B cell (primary cell): ENCODE results near the gene FOXP4. TPM values are rescaled to one million over a fixed set of nuclear protein-coding genes. Genes with fewer than 3 reads are reported as not detected.

ENCODE experiments used
- ATAC-seq: fragments of 200-7000 bp; cut with Tn5 transposase; one replicate; pipeline ENCODE4 v1.10.0; 2021; ENCODE audit warnings: low read depth, mild to moderate bottlenecking, moderate number of reproducible peaks, moderate library complexity
- CTCF ChIA-PET: fragments of 350-600 bp; sonication (Branson Sonifier 250); formaldehyde crosslinking; loops from one replicate; lab custom pipeline; 2021; ENCODE audit warnings: antibody characterized with exemption, inconsistent platforms; lab: Charles Lee
- POLR2A ChIA-PET: fragments of 350-600 bp; sonication (Branson Sonifier 250); formaldehyde crosslinking; loops from one replicate; lab custom pipeline; 2021; ENCODE audit warnings: antibody characterized with exemption; lab: Charles Lee
- DNase-seq: peaks from one replicate; pipeline ENCODE4 v3.0.0; 2013
- H2AFZ ChIP-seq: 2 replicates; pipeline ENCODE4 v1.6.1; 2012; ENCODE audit warnings: mild to moderate bottlenecking, low read depth, low read length; ENCODE audit not compliant: insufficient read depth, poor library complexity, severe bottlenecking
- H3K27ac ChIP-seq, 2 donors: 1 replicate in 1 of 2; 2 replicates in 1 of 2; pipeline ENCODE4 v1.5.1; 2012 to 2013; ENCODE audit warnings: low read length in 2 of 2, mild to moderate bottlenecking in 2 of 2, moderate library complexity in 1 of 2
- H3K27me3 ChIP-seq, 4 experiments: fragments of 200-600 bp in 1 of 4; sonication (generic) in 1 of 4; replicated peaks in 1 of 4; 1 replicate in 2 of 4; 2 replicates in 2 of 4; pipeline versions ENCODE4 v1.6.1 to v1.7.0; 2013 to 2016; ENCODE audit warnings: low read length in 3 of 4, mild to moderate bottlenecking in 2 of 4, mixed read lengths in 1 of 4, moderate library complexity in 1 of 4; ENCODE audit not compliant: insufficient read depth in 4 of 4, control insufficient read depth in 3 of 4; ENCODE audit errors: control extremely low read depth in 1 of 4
- H3K36me3 ChIP-seq, 2 experiments: replicated peaks in 1 of 2; 1 replicate in 1 of 2; 2 replicates in 1 of 2; pipeline versions ENCODE4 v1.6.1 to v1.7.1; 2013; ENCODE audit warnings: low read length in 1 of 2; ENCODE audit not compliant: insufficient read depth in 2 of 2, control insufficient read depth in 1 of 2; ENCODE audit errors: control extremely low read depth in 1 of 2, extremely low read depth in 1 of 2
- H3K4me1 ChIP-seq, 2 donors: fragments of 200-600 bp in 1 of 2; sonication (generic) in 1 of 2; 1 replicate in 1 of 2; 2 replicates in 1 of 2; pipeline versions ENCODE4 v1.5.1 to v1.6.1; 2013 to 2017; ENCODE audit warnings: low read length in 2 of 2; ENCODE audit not compliant: control insufficient read depth in 2 of 2, insufficient read depth in 2 of 2
- H3K4me2 ChIP-seq: replicated peaks from 2 replicates; pipeline ENCODE3; 2012; ENCODE audit warnings: mild to moderate bottlenecking, low read depth, low read length; ENCODE audit not compliant: poor library complexity, severe bottlenecking
- H3K4me3 ChIP-seq, 5 experiments: fragments of 200-600 bp in 1 of 5; sonication (generic) in 1 of 5; 1 replicate in 3 of 5; 2 replicates in 2 of 5; pipeline versions ENCODE4 v1.5.1 to v1.7.0; 2011 to 2016; ENCODE audit warnings: low read length in 4 of 5, mild to moderate bottlenecking in 4 of 5, low read depth in 2 of 5, control low read depth in 1 of 5, moderate library complexity in 1 of 5; ENCODE audit not compliant: insufficient read depth in 1 of 5; ENCODE audit errors: control extremely low read depth in 1 of 5, extremely low read depth in 1 of 5
- H3K79me2 ChIP-seq: fragments of 200-600 bp; sonication (generic); one replicate; pipeline ENCODE4 v1.6.0; 2016; ENCODE audit warnings: low read length; ENCODE audit not compliant: control insufficient read depth, insufficient read depth
- H3K9ac ChIP-seq: fragments of 200-600 bp; sonication (generic); 2 replicates; pipeline ENCODE4 v1.6.1; 2017; ENCODE audit warnings: mild to moderate bottlenecking, low read length, moderate library complexity
- H3K9me3 ChIP-seq, 3 donors: one replicate each; pipeline versions ENCODE4 v1.6.1 to v1.7.1; 2013; ENCODE audit warnings: low read length in 2 of 3; ENCODE audit not compliant: control insufficient read depth in 2 of 3, insufficient read depth in 1 of 3; ENCODE audit errors: control extremely low read depth in 1 of 3
- H4K20me1 ChIP-seq: 2 replicates; pipeline ENCODE4 v1.6.0; 2012; ENCODE audit warnings: mild to moderate bottlenecking, low read length; ENCODE audit not compliant: insufficient read depth, control insufficient read depth, poor library complexity, severe bottlenecking
- H3K27ac Mint-ChIP-seq: one replicate; pipeline ENCODE4 v1.8.0; 2021; ENCODE audit warnings: mixed read lengths
- H3K27me3 Mint-ChIP-seq: one replicate; pipeline ENCODE4 v1.8.0; 2021; ENCODE audit warnings: mixed read lengths
- H3K4me1 Mint-ChIP-seq: one replicate; pipeline ENCODE4 v1.8.0; 2021; ENCODE audit warnings: mixed read lengths
- H3K4me3 Mint-ChIP-seq: one replicate; pipeline ENCODE4 v1.8.0; 2021; ENCODE audit warnings: mixed read lengths
- H3K9me3 Mint-ChIP-seq: one replicate; pipeline ENCODE4 v1.8.0; 2022; ENCODE audit warnings: mixed read lengths; ENCODE audit not compliant: insufficient read depth
- EZH2 ChIP-seq: IDR thresholded peaks from 2 replicates; pipeline ENCODE4 v1.6.1; 2012; ENCODE audit warnings: borderline replicate concordance, low read depth, mild to moderate bottlenecking, moderate library complexity, low read length; ENCODE audit not compliant: insufficient read depth, poor library complexity, severe bottlenecking
- WGBS: methylation state at CpG from one replicate; pipeline ENCODE4 v1.1.5; 2013; ENCODE audit warnings: missing lambda C conversion rate; ENCODE audit not compliant: insufficient coverage; 5-methylcytosine and 5-hydroxymethylcytosine counted together
- intact Hi-C: fragments of 100-400 bp; cut with micrococcal nuclease; formaldehyde crosslinking; loops from one replicate; pipeline ENCODE4 v1.10.0; 2022
- polyA plus RNA-seq: library from polyadenylated mRNA; depleted of rRNA; stranded (reverse); fragments of >200 nt; gene quantifications from 2 replicates; pipeline ENCODE4 v1.2.3, GENCODE V29; 2012
- total RNA-seq, 2 donors: library from RNA; stranded (reverse); fragments of 120-200 nt in 1 of 2; gene quantifications; 1 replicate in 1 of 2; 2 replicates in 1 of 2; pipeline versions ENCODE4 v1.2.3 to v1.2.4, GENCODE V29; 2013 to 2022
- TF ChIP-seq, protein P1 (sequence below): fragments of 200-600 bp; IDR thresholded peaks from one replicate; pipeline ENCODE4 v1.8.0; 2022; ENCODE audit warnings: antibody characterized with exemption, mild to moderate bottlenecking

The FOXP4 gene
- total and polyA plus RNA-seq, 2 donors (not counting 1 experiment from before 2014, with no cell fraction given): 17.0 to 38.7 TPM

DNA sequence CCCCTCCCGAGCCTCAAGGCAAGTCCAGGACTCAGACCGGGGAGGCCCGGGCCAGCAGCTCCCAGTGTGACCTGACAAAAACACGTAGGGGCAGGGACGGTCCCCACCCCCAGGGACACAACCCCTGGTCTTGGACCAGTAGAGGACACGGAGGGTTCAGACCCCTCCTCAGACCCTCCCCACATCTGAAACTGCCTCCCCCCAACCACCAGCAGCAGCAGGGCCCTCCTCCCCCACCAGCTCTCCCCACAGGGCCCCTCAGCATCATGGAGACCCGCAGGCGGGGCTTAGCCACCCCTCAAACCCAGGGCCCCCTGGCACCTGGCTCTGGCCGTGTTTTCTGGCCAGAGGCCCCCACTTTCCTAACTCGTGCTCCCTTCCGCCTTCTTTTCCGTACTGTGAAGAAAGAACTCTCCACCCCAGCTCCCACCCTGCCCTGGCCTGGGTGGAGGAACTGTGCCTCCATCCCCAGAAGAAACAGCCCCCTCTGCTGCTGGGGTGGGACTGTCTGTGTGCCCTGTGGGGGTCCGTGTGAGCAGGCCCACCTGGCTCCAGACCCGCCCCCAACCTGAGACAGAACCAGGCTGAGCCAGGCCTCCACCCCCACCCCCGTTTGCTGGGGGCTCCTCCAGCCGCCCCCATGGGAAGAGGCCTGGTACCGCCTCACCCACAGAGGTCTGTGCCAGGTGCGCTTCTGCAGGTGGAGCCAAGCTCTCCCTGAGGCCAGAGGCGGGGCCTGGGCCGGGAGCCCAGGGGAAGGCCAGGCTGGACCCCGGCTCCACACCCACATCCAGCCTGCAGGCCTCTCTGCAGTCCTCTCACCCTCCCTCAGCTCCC lies 53.1 kb downstream of the FOXP4 start:
- ChIA-PET POLR2A (no interaction called here), CTCF (interaction anchor here (1.4 kb wide), 1 partner anchor 11 kb away, joined by 3 read pairs; no protein-coding TSS in a partner anchor)
- DNase-seq (no peak), ATAC-seq (no peak)
- Histone ChIP-seq H3K79me2 (no peaks in the 10 kb centered on the region), H2AFZ (no peak overlapping the region), H3K36me3 (peaks cover 0 to 18% of the 10 kb centered on the region in 2 experiments), H3K4me2 (no peak overlapping the region), H4K20me1 (no peaks in the 10 kb centered on the region), H3K4me1 (peaks cover 4 to 13% of the 10 kb centered on the region in 2 donors), H3K27me3 (no peaks in the 10 kb centered on the region), H3K9ac (no peak overlapping the region), H3K4me3 (no peak overlapping the region), H3K27ac (no peak overlapping the region), H3K9me3 (no peaks in the 10 kb centered on the region)
- Mint-ChIP-seq H3K4me1 (peaks cover 10% of the 10 kb centered on the region), H3K27me3 (no peaks in the 10 kb centered on the region), H3K4me3 (no peak overlapping the region), H3K9me3 (no peaks in the 10 kb centered on the region), H3K27ac (no peak overlapping the region)
- intact Hi-C loops: no loop called here
- TF ChIP-seq, protein P1, sequence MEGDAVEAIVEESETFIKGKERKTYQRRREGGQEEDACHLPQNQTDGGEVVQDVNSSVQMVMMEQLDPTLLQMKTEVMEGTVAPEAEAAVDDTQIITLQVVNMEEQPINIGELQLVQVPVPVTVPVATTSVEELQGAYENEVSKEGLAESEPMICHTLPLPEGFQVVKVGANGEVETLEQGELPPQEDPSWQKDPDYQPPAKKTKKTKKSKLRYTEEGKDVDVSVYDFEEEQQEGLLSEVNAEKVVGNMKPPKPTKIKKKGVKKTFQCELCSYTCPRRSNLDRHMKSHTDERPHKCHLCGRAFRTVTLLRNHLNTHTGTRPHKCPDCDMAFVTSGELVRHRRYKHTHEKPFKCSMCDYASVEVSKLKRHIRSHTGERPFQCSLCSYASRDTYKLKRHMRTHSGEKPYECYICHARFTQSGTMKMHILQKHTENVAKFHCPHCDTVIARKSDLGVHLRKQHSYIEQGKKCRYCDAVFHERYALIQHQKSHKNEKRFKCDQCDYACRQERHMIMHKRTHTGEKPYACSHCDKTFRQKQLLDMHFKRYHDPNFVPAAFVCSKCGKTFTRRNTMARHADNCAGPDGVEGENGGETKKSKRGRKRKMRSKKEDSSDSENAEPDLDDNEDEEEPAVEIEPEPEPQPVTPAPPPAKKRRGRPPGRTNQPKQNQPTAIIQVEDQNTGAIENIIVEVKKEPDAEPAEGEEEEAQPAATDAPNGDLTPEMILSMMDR: no peak
- TF ChIP-seq EZH2: no peak
- WGBS: 84% methylated on average over 16 of the region's 21 CpGs

DNA sequence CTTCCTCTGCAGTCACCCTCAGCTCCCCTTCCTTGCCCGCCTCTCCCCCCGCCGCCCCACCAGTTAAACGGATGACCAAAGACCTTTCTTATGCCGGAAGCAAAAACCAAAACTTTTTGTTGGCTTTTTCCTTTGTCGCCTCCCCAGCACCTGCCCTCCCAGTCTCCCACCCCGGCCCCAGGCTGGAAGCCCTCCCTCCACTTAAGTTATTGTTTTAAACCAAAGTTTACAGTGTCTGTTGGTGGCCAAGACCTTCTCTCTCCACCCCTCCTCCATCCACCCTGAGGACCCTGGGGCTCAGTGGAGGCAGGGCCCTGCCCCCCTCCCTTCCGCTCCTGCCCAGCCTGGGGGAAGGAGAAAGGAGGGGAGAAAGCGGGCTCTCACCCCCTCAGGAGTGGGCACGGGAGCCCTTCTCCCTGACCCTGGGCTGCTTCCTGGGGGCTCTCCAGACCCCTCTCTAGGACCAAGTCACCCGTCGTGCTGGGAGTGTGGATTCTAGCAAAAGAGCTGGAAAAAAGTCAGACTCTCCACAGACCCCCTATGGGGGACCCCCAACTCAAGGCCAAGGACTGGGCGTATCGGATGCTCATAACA lies 53.8 kb downstream of the FOXP4 start:
- no peak for DNase-seq
- H3K4me3 ChIP-seq: no peak overlapping the region
- Mint-ChIP-seq H3K4me1 (peaks cover 10% of the 10 kb centered on the region), H3K4me3 (no peak overlapping the region), H3K27ac (no peak overlapping the region), H3K9me3 (no peaks in the 10 kb centered on the region), H3K27me3 (no peaks in the 10 kb centered on the region)
- ChIA-PET POLR2A (no interaction called here), CTCF (interaction anchor here (1.4 kb wide), 1 partner anchor 11 kb away, joined by 3 read pairs; no protein-coding TSS in a partner anchor)
- WGBS: 91% methylated on average over 6 of the region's 14 CpGs
- H4K20me1 ChIP-seq: no peaks in the 10 kb centered on the region
- H3K9me3 ChIP-seq: no peaks in the 10 kb centered on the region
- H3K4me2 ChIP-seq: no peak overlapping the region
- no peak for ATAC-seq
- no peaks in the 10 kb centered on the region for H3K27me3 ChIP-seq
- peaks cover 0 to 18% of the 10 kb centered on the region in 2 experiments for H3K36me3 ChIP-seq
- TF ChIP-seq, protein P1: no peak
- no peak for TF ChIP-seq EZH2
- H2AFZ ChIP-seq: no peak overlapping the region
- no peaks in the 10 kb centered on the region for H3K79me2 ChIP-seq
- H3K4me1 ChIP-seq: peaks cover 4 to 13% of the 10 kb centered on the region in 2 donors
- intact Hi-C loops: no loop called here
- no peak overlapping the region for H3K9ac ChIP-seq
- H3K27ac ChIP-seq: no peak overlapping the region
